Kidney (tissue), 14 donors: ENCODE measurements around the gene MBD4. TPM values are rescaled to one million over a fixed set of nuclear protein-coding genes. Genes with fewer than 3 reads are reported as not detected.
"Not testable (repeated sequence)": the region's sequence is repeated elsewhere in the genome, so short reads cannot be mapped to it uniquely, and the experiment has no call there.

Experiments
- DNase-seq, 5 donors: peaks; one replicate each; pipeline ENCODE4 v3.0.0-alpha.2; 2013 to 2020
- FAIRE-seq: peaks from 2 replicates; lab custom pipeline; 2012; peaks lifted over from hg19 to GRCh38; lab: Jason Lieb, UNC
- H3K27ac ChIP-seq, 2 donors: one replicate each; pipeline ENCODE4 v1.7.0; 2013; ENCODE audit warnings: low read depth in 2 of 2, low read length in 2 of 2, inconsistent platforms in 1 of 2
- H3K27me3 ChIP-seq: one replicate; pipeline ENCODE4 v1.7.1; 2013; ENCODE audit warnings: low read length, inconsistent platforms; ENCODE audit not compliant: control insufficient read depth, insufficient read depth
- H3K36me3 ChIP-seq, 3 donors: one replicate each; pipeline versions ENCODE4 v1.7.0 to v1.7.1; 2013; ENCODE audit warnings: low read length in 3 of 3, control low read depth in 1 of 3, inconsistent platforms in 1 of 3; ENCODE audit not compliant: insufficient read depth in 3 of 3, control insufficient read depth in 2 of 3
- H3K4me1 ChIP-seq, 3 donors: one replicate each; pipeline versions ENCODE4 v1.7.0 to v1.7.1; 2013; ENCODE audit warnings: low read length in 3 of 3, inconsistent platforms in 1 of 3, low read depth in 1 of 3; ENCODE audit not compliant: control insufficient read depth in 2 of 3, insufficient read depth in 2 of 3
- H3K4me3 ChIP-seq, 3 donors: one replicate each; pipeline versions ENCODE4 v1.7.0 to v1.8.1; 2013; ENCODE audit warnings: low read length in 3 of 3, control low read depth in 1 of 3, inconsistent platforms in 1 of 3
- H3K9ac ChIP-seq, 3 donors: one replicate each; pipeline versions ENCODE4 v1.7.0 to v1.7.1; 2013; ENCODE audit warnings: low read length in 3 of 3, control low read depth in 1 of 3, inconsistent platforms in 1 of 3
- H3K9me3 ChIP-seq, 3 donors: one replicate each; pipeline versions ENCODE4 v1.7.0 to v1.7.1; 2013; ENCODE audit warnings: low read length in 3 of 3, control low read depth in 1 of 3, inconsistent platforms in 1 of 3; ENCODE audit not compliant: control insufficient read depth in 2 of 3, insufficient read depth in 1 of 3
- intact Hi-C: fragments of 100-400 bp; cut with DNase I; formaldehyde crosslinking; loops from one replicate; pipeline ENCODE4 v1.11.1; 2022
- polyA plus RNA-seq: library from polyadenylated mRNA; stranded (reverse); fragments of 350-450 nt; fragmentation: Illumina TruSeq; extraction: RNeasy Lipid Tissue Mini Kit (QIAGEN cat#74804); gene quantifications from one replicate; pipeline ENCODE4 v1.2.3, GENCODE V29; 2014; ENCODE audit warnings: low read depth, low replicate concordance; ENCODE audit not compliant: insufficient read depth
- total RNA-seq: library from RNA; stranded (reverse); fragmentation: NEBNext Ultra II Directional; extraction: Animal tissue kit (Norgen Biotek cat#: 25700); gene quantifications from one replicate; pipeline ENCODE4 v1.2.1, GENCODE V29; 2021
- TF ChIP-seq, protein P1 (sequence below): IDR thresholded peaks from 3 replicates; pipeline ENCODE4 v1.5.1; 2012; ENCODE audit warnings: mild to moderate bottlenecking, moderate library complexity, borderline replicate concordance; ENCODE audit not compliant: insufficient read depth; ENCODE audit errors: extremely low read depth
- donor health status: control.
- donor health status: control.
- donor health status: control.
- donor health status: control.
- donor health status: control.
- donor health status: DM: yes; HTN: yes; CAD: no.
- donor health status: Normal renal cell carcinoma (clear cell type).

MBD4 gene
- total and polyA plus RNA-seq, 2 donors from 2014 or later: 25.4 to 35.1 TPM

GRCh38 chr3:129487183-129487867 lies 47.6 kb upstream of the MBD4 start:
- H3K27ac ChIP-seq: no peak overlapping the region
- intact Hi-C loops: no loop called here

DNA sequence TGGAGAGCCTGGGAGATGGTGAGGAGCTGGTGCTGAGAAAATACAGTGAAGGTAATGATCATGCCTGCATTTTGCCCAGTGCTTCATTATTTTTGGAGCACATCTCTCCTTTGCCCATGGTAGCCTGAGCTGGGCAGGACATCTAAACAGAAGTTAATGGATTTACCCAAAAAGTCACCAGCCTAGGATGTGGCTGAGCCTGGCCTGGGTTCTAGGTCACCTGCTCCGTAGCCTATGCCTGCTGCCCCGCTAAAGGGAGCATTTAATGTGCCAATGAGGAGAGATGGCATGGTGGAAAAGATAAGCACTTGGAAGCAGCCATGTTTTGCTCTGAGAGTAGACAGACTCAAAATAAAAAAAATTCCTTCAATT lies 46.9 kb upstream of the MBD4 start:
- intact Hi-C loops: no loop called here

More at GRCh38 chr3:129487183-129487867, 47.6 kb upstream of the MBD4 start:
- no peak for DNase-seq
- peaks cover 2 to 5% (median 4%) of the 10 kb centered on the region in 3 donors for H3K4me1 ChIP-seq
- no peak for FAIRE-seq
- H3K4me3 ChIP-seq: no peak overlapping the region
- H3K36me3 ChIP-seq: peaks cover 8 to 12% (median 9%) of the 10 kb centered on the region in 3 donors
- H3K9ac ChIP-seq: no peak overlapping the region
- TF ChIP-seq, protein P1, sequence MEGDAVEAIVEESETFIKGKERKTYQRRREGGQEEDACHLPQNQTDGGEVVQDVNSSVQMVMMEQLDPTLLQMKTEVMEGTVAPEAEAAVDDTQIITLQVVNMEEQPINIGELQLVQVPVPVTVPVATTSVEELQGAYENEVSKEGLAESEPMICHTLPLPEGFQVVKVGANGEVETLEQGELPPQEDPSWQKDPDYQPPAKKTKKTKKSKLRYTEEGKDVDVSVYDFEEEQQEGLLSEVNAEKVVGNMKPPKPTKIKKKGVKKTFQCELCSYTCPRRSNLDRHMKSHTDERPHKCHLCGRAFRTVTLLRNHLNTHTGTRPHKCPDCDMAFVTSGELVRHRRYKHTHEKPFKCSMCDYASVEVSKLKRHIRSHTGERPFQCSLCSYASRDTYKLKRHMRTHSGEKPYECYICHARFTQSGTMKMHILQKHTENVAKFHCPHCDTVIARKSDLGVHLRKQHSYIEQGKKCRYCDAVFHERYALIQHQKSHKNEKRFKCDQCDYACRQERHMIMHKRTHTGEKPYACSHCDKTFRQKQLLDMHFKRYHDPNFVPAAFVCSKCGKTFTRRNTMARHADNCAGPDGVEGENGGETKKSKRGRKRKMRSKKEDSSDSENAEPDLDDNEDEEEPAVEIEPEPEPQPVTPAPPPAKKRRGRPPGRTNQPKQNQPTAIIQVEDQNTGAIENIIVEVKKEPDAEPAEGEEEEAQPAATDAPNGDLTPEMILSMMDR: no peak
- H3K27me3 ChIP-seq: no peaks in the 10 kb centered on the region
- H3K9me3 ChIP-seq: no peaks in the 10 kb centered on the region

DNA sequence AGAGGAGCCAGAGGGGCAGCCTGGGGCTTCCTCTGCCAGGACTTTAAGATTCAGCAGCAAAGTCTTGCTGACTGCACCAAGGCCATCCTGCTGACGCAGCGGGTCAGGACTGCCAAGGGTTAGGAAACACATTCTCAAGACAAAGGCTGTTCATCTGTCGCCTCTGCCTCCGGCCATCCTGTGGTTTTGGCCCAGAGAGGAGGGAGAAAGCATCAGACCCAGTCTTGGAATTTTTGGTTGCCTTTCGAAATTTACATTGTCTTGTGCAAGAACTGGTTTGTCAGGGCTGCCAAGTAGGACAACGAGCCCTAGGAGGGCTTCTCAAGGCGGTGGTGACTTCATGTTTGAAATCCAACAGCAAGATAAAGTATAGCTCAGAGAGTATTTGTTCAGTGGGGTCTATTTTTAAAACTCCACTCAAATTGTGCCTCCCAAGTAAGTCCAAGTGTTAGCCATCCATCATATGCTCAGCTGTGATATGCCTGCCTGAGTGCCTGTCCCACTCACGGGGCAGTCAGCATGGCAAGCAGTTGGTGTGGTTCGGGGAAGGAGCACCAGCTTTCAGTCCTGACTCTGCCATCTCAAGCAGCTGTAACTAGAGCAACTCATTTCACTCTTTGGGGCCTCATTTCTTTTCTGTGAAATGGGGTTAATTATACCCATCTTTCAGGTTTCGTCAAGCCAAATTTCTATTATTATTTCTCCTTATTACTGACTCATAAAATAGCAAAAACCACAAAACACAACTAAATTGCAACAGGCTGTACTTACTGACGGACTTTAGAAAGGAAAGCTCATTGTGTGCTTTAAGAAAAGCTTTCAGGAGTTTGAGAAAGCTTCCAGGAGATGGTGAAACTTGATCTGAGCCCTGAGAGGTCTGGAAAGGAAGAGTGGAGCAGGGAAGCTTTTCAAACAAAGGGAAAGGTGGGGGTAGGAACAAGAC lies 46.2 kb upstream of the MBD4 start:
- peaks cover 4 to 10% (median 8%) of the 10 kb centered on the region in 3 donors for H3K36me3 ChIP-seq
- H3K27me3 ChIP-seq: no peaks in the 10 kb centered on the region
- DNase-seq: peak in 1 of 5 donors; percentile 96
- H3K27ac ChIP-seq: peak overlapping the region in 1 of 2 donors; percentile 50
- H3K4me1 ChIP-seq: peaks cover 2 to 9% (median 5%) of the 10 kb centered on the region in 3 donors
- no peak for FAIRE-seq
- no peak overlapping the region for H3K4me3 ChIP-seq
- TF ChIP-seq, protein P1: no peak
- H3K9ac ChIP-seq: no peak overlapping the region
- no peaks in the 10 kb centered on the region for H3K9me3 ChIP-seq
- intact Hi-C loops: no loop called here

More for the DNA sequence above, 46.9 kb upstream of the MBD4 start:
- TF ChIP-seq, protein P1: no peak
- peaks cover 2 to 8% (median 5%) of the 10 kb centered on the region in 3 donors for H3K4me1 ChIP-seq
- H3K9ac ChIP-seq: no peak overlapping the region
- DNase-seq (no peak), FAIRE-seq (no peak)
- H3K27me3 ChIP-seq: no peaks in the 10 kb centered on the region
- H3K4me3 ChIP-seq: no peak overlapping the region
- H3K27ac ChIP-seq: peak overlapping the region in 1 of 2 donors; percentile 14
- H3K36me3 ChIP-seq: peaks cover 6 to 10% (median 8%) of the 10 kb centered on the region in 3 donors
- H3K9me3 ChIP-seq: no peaks in the 10 kb centered on the region

DNA sequence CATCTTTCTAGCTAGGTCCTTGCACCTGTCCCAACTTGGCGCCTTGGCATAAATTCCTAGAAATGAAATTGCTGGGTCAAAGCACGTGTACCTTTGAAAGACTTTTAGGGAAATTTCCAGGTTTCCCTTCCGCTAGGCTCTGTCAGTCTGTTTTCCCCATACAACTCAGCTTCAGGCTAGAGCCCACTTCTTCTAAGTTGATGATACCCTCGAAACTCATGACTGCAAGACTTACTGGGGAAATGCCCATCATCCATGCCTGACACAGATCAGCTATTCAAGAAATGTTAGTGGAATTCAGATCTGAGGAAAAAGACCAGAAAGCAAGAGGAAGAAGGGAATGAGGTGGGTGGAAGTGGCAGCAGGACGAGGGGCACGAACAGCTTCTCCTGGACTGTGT lies 45.4 kb upstream of the MBD4 start:
- H3K4me3 ChIP-seq, H3K27me3 ChIP-seq, FAIRE-seq, H3K9ac ChIP-seq, H3K9me3 ChIP-seq, intact Hi-C loops, DNase-seq, H3K4me1 ChIP-seq, H3K27ac ChIP-seq: not testable (repeated sequence)
- H3K36me3 ChIP-seq: peaks cover 5 to 14% (median 8%) of the 10 kb centered on the region in 3 donors
